ENCODE data around the gene DSCAML1. TPM values are rescaled to one million over a fixed set of nuclear protein-coding genes. Genes with fewer than 3 reads are reported as not detected.
A peak's percentile ranks its signal among the peaks of the same experiment; 100 is the strongest.

DSCAML1 gene, protein sequence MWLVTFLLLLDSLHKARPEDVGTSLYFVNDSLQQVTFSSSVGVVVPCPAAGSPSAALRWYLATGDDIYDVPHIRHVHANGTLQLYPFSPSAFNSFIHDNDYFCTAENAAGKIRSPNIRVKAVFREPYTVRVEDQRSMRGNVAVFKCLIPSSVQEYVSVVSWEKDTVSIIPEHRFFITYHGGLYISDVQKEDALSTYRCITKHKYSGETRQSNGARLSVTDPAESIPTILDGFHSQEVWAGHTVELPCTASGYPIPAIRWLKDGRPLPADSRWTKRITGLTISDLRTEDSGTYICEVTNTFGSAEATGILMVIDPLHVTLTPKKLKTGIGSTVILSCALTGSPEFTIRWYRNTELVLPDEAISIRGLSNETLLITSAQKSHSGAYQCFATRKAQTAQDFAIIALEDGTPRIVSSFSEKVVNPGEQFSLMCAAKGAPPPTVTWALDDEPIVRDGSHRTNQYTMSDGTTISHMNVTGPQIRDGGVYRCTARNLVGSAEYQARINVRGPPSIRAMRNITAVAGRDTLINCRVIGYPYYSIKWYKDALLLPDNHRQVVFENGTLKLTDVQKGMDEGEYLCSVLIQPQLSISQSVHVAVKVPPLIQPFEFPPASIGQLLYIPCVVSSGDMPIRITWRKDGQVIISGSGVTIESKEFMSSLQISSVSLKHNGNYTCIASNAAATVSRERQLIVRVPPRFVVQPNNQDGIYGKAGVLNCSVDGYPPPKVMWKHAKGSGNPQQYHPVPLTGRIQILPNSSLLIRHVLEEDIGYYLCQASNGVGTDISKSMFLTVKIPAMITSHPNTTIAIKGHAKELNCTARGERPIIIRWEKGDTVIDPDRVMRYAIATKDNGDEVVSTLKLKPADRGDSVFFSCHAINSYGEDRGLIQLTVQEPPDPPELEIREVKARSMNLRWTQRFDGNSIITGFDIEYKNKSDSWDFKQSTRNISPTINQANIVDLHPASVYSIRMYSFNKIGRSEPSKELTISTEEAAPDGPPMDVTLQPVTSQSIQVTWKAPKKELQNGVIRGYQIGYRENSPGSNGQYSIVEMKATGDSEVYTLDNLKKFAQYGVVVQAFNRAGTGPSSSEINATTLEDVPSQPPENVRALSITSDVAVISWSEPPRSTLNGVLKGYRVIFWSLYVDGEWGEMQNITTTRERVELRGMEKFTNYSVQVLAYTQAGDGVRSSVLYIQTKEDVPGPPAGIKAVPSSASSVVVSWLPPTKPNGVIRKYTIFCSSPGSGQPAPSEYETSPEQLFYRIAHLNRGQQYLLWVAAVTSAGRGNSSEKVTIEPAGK (N-terminal part only)
- total RNA-seq: 0.29 and 4.0 TPM in 2 replicates

DNA sequence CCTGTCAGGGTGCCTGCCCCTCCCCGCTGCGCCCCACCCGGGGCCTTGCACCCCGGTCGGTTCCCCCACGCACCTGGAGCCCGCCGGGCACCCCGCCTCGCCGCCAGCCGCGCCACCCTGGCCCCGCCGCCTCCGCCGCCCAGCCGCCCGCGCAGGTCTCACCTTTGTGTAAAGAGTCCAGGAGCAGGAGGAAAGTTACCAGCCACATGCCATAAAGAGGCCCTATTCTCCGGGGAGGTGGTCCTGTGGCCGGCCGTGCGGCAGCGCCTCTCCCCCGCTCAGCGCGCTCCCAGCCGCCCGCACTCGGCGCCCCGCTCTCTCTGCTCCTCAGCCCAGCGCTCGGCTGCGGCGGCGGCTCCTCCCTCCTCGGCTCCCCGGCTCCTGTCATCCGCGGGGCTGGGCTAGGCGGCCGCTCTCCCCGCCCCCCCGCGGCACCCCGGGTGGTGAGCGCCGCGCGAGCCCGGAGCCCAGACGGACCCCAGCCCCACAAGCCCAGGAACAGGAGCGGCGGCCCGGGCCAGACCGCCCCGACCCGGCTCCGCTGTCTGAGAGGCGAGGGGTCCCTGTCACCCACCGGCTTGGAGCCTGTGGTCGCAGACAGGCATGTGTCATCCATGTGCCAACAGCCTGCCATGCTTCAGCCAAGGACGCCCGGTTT, at the start of gene DSCAML1:
Gene DSCAML1 (minus strand): TSS at position 345 of the 658 bp plus-strand sequence. CDS start 137 bp downstream, at position 208.
- no peak for DNase-seq (ENCODE audit: low read depth)
- TF ChIP-seq, protein P1, sequence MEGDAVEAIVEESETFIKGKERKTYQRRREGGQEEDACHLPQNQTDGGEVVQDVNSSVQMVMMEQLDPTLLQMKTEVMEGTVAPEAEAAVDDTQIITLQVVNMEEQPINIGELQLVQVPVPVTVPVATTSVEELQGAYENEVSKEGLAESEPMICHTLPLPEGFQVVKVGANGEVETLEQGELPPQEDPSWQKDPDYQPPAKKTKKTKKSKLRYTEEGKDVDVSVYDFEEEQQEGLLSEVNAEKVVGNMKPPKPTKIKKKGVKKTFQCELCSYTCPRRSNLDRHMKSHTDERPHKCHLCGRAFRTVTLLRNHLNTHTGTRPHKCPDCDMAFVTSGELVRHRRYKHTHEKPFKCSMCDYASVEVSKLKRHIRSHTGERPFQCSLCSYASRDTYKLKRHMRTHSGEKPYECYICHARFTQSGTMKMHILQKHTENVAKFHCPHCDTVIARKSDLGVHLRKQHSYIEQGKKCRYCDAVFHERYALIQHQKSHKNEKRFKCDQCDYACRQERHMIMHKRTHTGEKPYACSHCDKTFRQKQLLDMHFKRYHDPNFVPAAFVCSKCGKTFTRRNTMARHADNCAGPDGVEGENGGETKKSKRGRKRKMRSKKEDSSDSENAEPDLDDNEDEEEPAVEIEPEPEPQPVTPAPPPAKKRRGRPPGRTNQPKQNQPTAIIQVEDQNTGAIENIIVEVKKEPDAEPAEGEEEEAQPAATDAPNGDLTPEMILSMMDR (conservative IDR thresholded peaks at IDR 0.05; ENCODE audit: low read depth, low read length): no peak
- H3K4me3 ChIP-seq (ENCODE audit: low read depth, low read length): peak within 1 kb of the TSS; percentile 55

DNA sequence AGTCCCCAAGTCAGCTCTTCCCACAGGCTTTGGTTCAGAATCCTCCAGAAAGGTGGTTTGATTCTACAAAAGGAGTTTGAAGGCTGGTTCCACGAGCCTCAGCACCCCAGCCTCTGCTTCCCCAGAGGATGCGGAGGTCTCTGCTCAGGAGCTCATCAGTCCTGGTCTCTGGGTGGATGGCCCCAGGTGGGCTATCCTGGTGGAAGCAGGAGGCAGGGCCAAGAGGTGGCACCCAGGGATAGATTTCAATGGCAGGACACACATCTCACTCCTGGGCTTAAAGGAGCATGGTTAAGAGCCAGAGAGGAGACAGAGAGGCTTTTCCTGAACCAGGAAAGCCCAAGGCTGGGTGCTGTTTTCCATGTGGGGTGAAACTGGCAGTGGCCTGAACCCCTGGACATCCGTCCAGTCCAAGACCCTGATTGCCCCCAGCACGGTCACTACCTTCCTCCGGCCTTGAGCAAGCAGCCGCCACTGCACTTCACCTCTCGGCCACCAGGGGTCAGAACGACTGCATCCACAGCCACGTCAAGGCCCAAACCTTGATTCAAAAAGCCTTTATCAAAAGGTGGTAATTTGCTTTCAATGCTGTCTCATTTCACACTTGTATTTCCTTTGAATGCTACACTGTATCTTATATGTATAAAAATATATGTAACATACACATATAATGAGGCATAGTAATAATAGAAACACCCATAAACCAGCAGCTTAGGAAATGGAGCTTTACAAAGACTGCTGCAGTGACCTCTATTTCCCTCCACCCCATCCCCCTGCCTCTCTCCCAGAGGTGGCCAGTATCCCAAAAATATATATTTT, 46.9 kb upstream of the DSCAML1 start:
- H3K4me3 ChIP-seq (ENCODE audit: low read depth, low read length): no peak overlapping the region
- DNase-seq (ENCODE audit: low read depth): no peak
- TF ChIP-seq, protein P1 (conservative IDR thresholded peaks at IDR 0.05; ENCODE audit: low read depth, low read length): peak; percentile 97

DNA sequence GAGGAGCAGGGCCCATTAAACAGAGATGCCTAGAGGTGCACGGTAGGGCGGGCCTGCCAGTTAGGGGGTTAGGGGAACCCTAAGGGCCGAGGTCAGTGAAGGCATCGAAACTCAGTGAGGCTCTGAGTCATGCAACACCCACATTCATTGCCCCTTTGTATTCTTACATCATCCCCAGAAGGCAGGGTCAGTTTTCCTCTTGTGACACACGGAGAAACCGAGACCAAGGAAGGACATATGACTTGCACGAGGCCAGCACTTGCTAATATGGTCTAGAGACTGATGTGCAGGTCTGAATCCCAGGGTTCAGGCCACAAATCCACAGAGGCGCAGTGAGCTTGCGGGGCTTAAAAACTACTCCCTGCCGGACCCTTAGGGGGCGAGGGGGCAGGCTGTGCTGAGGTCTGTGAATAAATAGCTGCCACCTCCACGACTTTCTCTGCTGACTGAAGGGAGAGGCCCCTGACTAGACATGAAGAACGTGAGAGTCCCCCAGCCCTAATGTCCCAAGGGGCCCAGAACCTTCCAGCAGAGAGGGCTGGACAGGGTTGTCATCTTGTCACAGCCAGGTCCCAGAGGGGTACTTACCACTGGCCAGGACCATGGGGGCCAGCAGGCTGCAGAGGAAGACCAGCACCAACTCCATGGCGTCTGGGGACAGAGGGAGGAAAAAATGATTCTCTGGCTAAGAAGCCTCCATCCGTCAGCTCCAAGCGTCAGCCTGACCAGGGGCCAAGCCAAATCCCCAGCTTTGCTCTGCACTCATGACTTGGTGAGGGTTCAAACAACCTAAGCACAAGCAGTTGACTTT, 45.3 kb upstream of the DSCAML1 start:
- DNase-seq (ENCODE audit: low read depth): no peak
- no peak overlapping the region for H3K4me3 ChIP-seq (ENCODE audit: low read depth, low read length)
- TF ChIP-seq, protein P1 (conservative IDR thresholded peaks at IDR 0.05; ENCODE audit: low read depth, low read length): no peak

DNA sequence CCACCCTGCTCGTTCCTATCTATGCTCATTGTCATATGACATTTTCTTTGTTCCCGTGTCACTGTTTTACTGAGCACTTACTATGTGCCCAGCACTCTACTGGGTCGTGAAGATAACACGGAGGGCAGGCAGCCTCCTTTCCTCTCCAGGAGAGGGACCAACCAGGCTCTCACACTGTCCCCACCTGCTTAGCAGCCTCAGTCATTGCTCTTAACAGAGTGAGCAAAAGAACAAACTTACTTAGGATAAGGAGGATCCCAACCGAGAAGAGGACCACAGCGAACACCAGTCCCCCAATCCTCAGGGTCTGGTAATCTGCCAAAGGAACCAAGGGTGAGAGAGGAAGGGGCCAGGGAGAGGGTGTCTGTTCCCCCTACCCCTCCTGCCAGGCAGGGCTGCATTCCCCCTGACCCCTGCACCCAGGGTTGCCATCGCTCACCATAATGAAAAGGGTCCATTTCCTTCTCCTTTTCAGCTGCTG, 44.6 kb upstream of the DSCAML1 start:
- TF ChIP-seq, protein P1 (conservative IDR thresholded peaks at IDR 0.05; ENCODE audit: low read depth, low read length): no peak
- H3K4me3 ChIP-seq (ENCODE audit: low read depth, low read length): no peak overlapping the region
- DNase-seq (ENCODE audit: low read depth): no peak

DNA sequence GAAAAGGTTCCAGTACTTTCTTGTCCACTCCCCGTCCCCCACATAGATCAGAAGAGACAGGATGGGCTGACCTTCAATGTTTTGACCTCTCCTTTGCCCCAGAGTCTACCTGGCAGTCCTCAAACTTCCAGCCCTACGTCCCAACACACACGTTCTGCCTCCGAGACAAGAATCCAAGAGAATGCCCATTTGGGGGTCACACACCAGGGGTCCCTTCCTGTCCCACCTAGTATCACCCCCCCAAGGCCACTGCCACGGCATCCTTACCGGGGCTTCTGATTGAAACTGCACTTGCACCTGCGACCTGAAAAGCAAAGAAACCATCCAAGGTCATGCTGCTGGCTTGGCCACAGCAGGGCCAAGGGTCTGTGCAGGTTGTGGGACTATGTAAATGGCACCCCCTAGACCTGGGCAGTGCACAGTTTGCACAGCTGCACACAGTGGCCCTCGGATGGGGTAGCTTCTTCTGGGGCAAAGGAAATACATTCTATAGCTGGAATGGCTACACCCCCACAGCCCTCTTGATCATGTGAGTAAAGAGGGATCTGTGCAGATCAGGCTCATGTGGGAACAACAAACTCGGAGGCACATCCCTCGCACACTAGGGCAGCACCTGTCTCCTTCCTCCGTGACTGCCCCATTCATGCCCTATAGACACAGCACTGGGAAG, 44.0 kb upstream of the DSCAML1 start:
- DNase-seq (ENCODE audit: low read depth): no peak
- no peak overlapping the region for H3K4me3 ChIP-seq (ENCODE audit: low read depth, low read length)
- TF ChIP-seq, protein P1 (conservative IDR thresholded peaks at IDR 0.05; ENCODE audit: low read depth, low read length): no peak
